H1 (cell line): ENCODE measurements around the gene RAB1B. TPM values are rescaled to one million over a fixed set of nuclear protein-coding genes. Genes with fewer than 3 reads are reported as not detected.
A peak's percentile ranks its signal among the peaks of the same experiment; 100 is the strongest.

Source experiments
- CTCF ChIA-PET: fragments of 300-600 bp; sonication (Branson Sonifier 250); formaldehyde crosslinking; loops from one replicate; lab custom pipeline; 2021; ENCODE audit not compliant: partially characterized antibody; lab: Charles Lee
- POLR2A ChIA-PET: fragments of 300-600 bp; sonication (Branson Sonifier 250); formaldehyde crosslinking; loops from one replicate; lab custom pipeline; 2021; ENCODE audit warnings: inconsistent platforms; ENCODE audit not compliant: partially characterized antibody; lab: Charles Lee
- DNase-seq, 2 experiments: peaks; one replicate each; pipeline versions ENCODE4 v3.0.0 to v3.0.0-alpha.2; 2010 to 2022; ENCODE audit warnings: low spot score in 2 of 2, low read depth in 1 of 2, mixed read lengths in 1 of 2
- FAIRE-seq: peaks from 2 replicates; lab custom pipeline; 2011; peaks lifted over from hg19 to GRCh38; lab: Jason Lieb, UNC
- H2AFZ ChIP-seq: 2 replicates; pipeline ENCODE4 v1.8.1; 2012; ENCODE audit warnings: low read length, inconsistent platforms
- H2AK5ac ChIP-seq: 2 replicates; pipeline ENCODE4 v1.6.1; 2013; ENCODE audit warnings: low read depth, low read length
- H2BK120ac ChIP-seq: replicated peaks from 2 replicates; pipeline ENCODE3; 2013; ENCODE audit warnings: low read depth, low read length, inconsistent platforms
- H2BK12ac ChIP-seq: 2 replicates; pipeline ENCODE4 v1.6.1; 2013; ENCODE audit warnings: low read depth, low read length
- H2BK15ac ChIP-seq: 2 replicates; pipeline ENCODE4 v1.6.1; 2013; ENCODE audit warnings: low read length
- H2BK20ac ChIP-seq: 2 replicates; pipeline ENCODE4 v1.6.1; 2013; ENCODE audit warnings: low read length
- H2BK5ac ChIP-seq: 2 replicates; pipeline ENCODE4 v1.6.1; 2013; ENCODE audit warnings: low read depth, low read length
- H3K14ac ChIP-seq: 2 replicates; pipeline ENCODE4 v1.6.1; 2013; ENCODE audit warnings: inconsistent platforms; ENCODE audit not compliant: insufficient read length
- H3K18ac ChIP-seq: 2 replicates; pipeline ENCODE4 v1.6.1; 2013; ENCODE audit warnings: low read length; ENCODE audit errors: extremely low read depth
- H3K23ac ChIP-seq: 2 replicates; pipeline ENCODE4 v1.6.1; 2013; ENCODE audit warnings: inconsistent platforms; ENCODE audit not compliant: insufficient read length
- H3K23me2 ChIP-seq: 2 replicates; pipeline ENCODE4 v1.6.1; 2013; ENCODE audit warnings: low read depth, low read length
- H3K27ac ChIP-seq: 2 replicates; pipeline ENCODE4 v1.6.1; 2011; ENCODE audit warnings: low read depth, low read length, inconsistent platforms
- H3K27me3 ChIP-seq, 4 experiments: replicated peaks in 1 of 4; 1 replicate in 1 of 4; 2 replicates in 3 of 4; pipeline versions ENCODE4 v1.6.1 to v1.8.1; 2011 to 2013; ENCODE audit warnings: low read length in 3 of 4, mild to moderate bottlenecking in 3 of 4, inconsistent platforms in 2 of 4, mixed read lengths in 2 of 4, moderate library complexity in 1 of 4; ENCODE audit not compliant: control insufficient read depth in 3 of 4, insufficient read depth in 3 of 4; ENCODE audit errors: extremely low read depth in 1 of 4
- H3K36me3 ChIP-seq, 4 experiments: 2 replicates each; pipeline versions ENCODE4 v1.6.1 to v1.8.1; 2011 to 2013; ENCODE audit warnings: mild to moderate bottlenecking in 4 of 4, low read length in 3 of 4, moderate library complexity in 2 of 4, control low read depth in 1 of 4, inconsistent platforms in 1 of 4; ENCODE audit not compliant: insufficient read depth in 4 of 4, control insufficient read depth in 2 of 4
- H3K4ac ChIP-seq: replicated peaks from 2 replicates; pipeline ENCODE3; 2013; ENCODE audit warnings: low read length, low read depth, mixed read lengths, inconsistent platforms; ENCODE audit not compliant: insufficient read length
- H3K4me1 ChIP-seq, 4 experiments: replicated peaks in 1 of 4; 1 replicate in 1 of 4; 2 replicates in 3 of 4; pipeline versions ENCODE4 v1.6.1 to v1.8.1; 2011 to 2013; ENCODE audit warnings: low read length in 3 of 4, inconsistent platforms in 2 of 4, mixed read lengths in 1 of 4; ENCODE audit not compliant: insufficient read depth in 4 of 4, control insufficient read depth in 3 of 4
- H3K4me2 ChIP-seq, 2 experiments: 2 replicates each; pipeline versions ENCODE4 v1.6.1 to v1.8.1; 2011 to 2013; ENCODE audit warnings: low read depth in 2 of 2, low read length in 2 of 2, control low read depth in 1 of 2, inconsistent platforms in 1 of 2, mild to moderate bottlenecking in 1 of 2; ENCODE audit not compliant: insufficient read depth in 1 of 2
- H3K4me3 ChIP-seq, 4 experiments: fragments of 200-600, 300-600 bp in 1 of 4; sonication (generic), shearing (Covaris generic), sonication (Bioruptor Twin) in 1 of 4; 2 replicates each; pipeline versions ENCODE4 v1.5.1 to v1.8.1; 2011 to 2016; ENCODE audit warnings: low read length in 4 of 4, low read depth in 3 of 4, control low read depth in 2 of 4, inconsistent platforms in 2 of 4, mild to moderate bottlenecking in 2 of 4, mixed read lengths in 1 of 4, moderate library complexity in 1 of 4; ENCODE audit not compliant: insufficient read depth in 2 of 4; ENCODE audit errors: extremely low read depth in 1 of 4
- H3K56ac ChIP-seq: replicated peaks from 2 replicates; pipeline ENCODE3; 2013; ENCODE audit warnings: low read depth, mild to moderate bottlenecking, mixed read lengths, low read length, inconsistent platforms; ENCODE audit not compliant: insufficient read length
- H3K79me1 ChIP-seq: 2 replicates; pipeline ENCODE4 v1.6.1; 2013; ENCODE audit warnings: low read depth, low read length, control low read depth
- H3K79me2 ChIP-seq, 2 experiments: 2 replicates each; pipeline versions ENCODE4 v1.6.1 to v1.8.1; 2012 to 2013; ENCODE audit warnings: low read length in 2 of 2, mild to moderate bottlenecking in 2 of 2, inconsistent platforms in 1 of 2; ENCODE audit not compliant: insufficient read depth in 2 of 2, control insufficient read depth in 1 of 2
- H3K9ac ChIP-seq, 4 experiments: replicated peaks in 1 of 4; 1 replicate in 1 of 4; 2 replicates in 3 of 4; pipeline versions ENCODE4 v1.6.1 to v1.8.1; 2011 to 2013; ENCODE audit warnings: low read depth in 3 of 4, low read length in 3 of 4, control low read depth in 2 of 4, mild to moderate bottlenecking in 2 of 4, moderate library complexity in 2 of 4, inconsistent platforms in 1 of 4; ENCODE audit errors: extremely low read depth in 1 of 4
- H3K9me3 ChIP-seq, 2 experiments: 2 replicates each; pipeline versions ENCODE4 v1.6.1 to v1.8.1; 2012 to 2013; ENCODE audit warnings: mild to moderate bottlenecking in 2 of 2, moderate library complexity in 2 of 2, control low read depth in 1 of 2, inconsistent platforms in 1 of 2, low read depth in 1 of 2, low read length in 1 of 2, mixed read lengths in 1 of 2; ENCODE audit not compliant: insufficient read depth in 2 of 2
- H4K20me1 ChIP-seq, 2 experiments: replicated peaks in 1 of 2; 2 replicates each; pipeline versions ENCODE3 to v1.8.1; 2011 to 2013; ENCODE audit warnings: inconsistent platforms in 2 of 2, low read length in 2 of 2, mild to moderate bottlenecking in 1 of 2; ENCODE audit not compliant: insufficient read depth in 2 of 2, control insufficient read depth in 1 of 2
- H4K5ac ChIP-seq: 2 replicates; pipeline ENCODE4 v1.6.1; 2013; ENCODE audit warnings: low read length, low read depth, mixed read lengths, inconsistent platforms; ENCODE audit not compliant: insufficient read length
- H4K8ac ChIP-seq: 2 replicates; pipeline ENCODE4 v1.8.0; 2013; ENCODE audit warnings: mild to moderate bottlenecking, moderate library complexity, low read length, inconsistent platforms; ENCODE audit not compliant: insufficient read depth; ENCODE audit errors: extremely low read depth
- H4K91ac ChIP-seq: replicated peaks from 2 replicates; pipeline ENCODE3; 2013; ENCODE audit warnings: low read length, mixed read lengths, inconsistent platforms; ENCODE audit not compliant: insufficient read length
- ASH2L ChIP-seq: fragments of 200-600, 300-600 bp; sonication (generic); IDR thresholded peaks from one replicate; pipeline ENCODE4 v1.7.1; 2017; ENCODE audit warnings: low read length
- BACH1 ChIP-seq: IDR thresholded peaks from 2 replicates; pipeline ENCODE4 v1.6.1; 2012; ENCODE audit warnings: low read length, improper control_type of control experiment
- BRCA1 ChIP-seq: IDR thresholded peaks from 2 replicates; pipeline ENCODE4 v1.6.1; 2012; ENCODE audit warnings: low read depth, low read length, improper control_type of control experiment
- CHD1 ChIP-seq: IDR thresholded peaks from 2 replicates; pipeline ENCODE4 v1.6.1; 2012; ENCODE audit warnings: low read depth, low read length, improper control_type of control experiment
- EZH2 ChIP-seq: fragments of 200-600 bp; sonication (generic); IDR thresholded peaks from 2 replicates; pipeline ENCODE4 v1.7.1; 2012; ENCODE audit warnings: low read depth, mild to moderate bottlenecking, moderate library complexity, low read length, inconsistent platforms; ENCODE audit not compliant: severe bottlenecking
- FOSL1 ChIP-seq: IDR thresholded peaks from 2 replicates; pipeline ENCODE4 v1.6.1; 2011; ENCODE audit warnings: mild to moderate bottlenecking, low read depth, low read length, moderate library complexity; ENCODE audit not compliant: insufficient read depth
- JUN ChIP-seq: IDR thresholded peaks from 2 replicates; pipeline ENCODE4 v1.6.1; 2011; ENCODE audit warnings: low read depth, mild to moderate bottlenecking, improper control_type of control experiment, low read length
- NRF1 ChIP-seq: IDR thresholded peaks from 2 replicates; pipeline ENCODE4 v1.6.1; 2011; ENCODE audit warnings: mild to moderate bottlenecking, low read depth, low read length, improper control_type of control experiment
- SRF ChIP-seq: IDR thresholded peaks from 2 replicates; pipeline ENCODE4 v1.6.1; 2011; ENCODE audit warnings: mild to moderate bottlenecking, low read depth, low read length, moderate library complexity
- TAF1 ChIP-seq: IDR thresholded peaks from 2 replicates; pipeline ENCODE4 v1.6.1; 2011; ENCODE audit warnings: mild to moderate bottlenecking, low read depth, low read length
- TAF7 ChIP-seq: optimal IDR thresholded peaks from 2 replicates; pipeline ENCODE3; 2011; ENCODE audit warnings: low read depth, mild to moderate bottlenecking, inconsistent platforms, low read length, moderate library complexity, borderline replicate concordance
- TCF12 ChIP-seq: IDR thresholded peaks from 2 replicates; pipeline ENCODE4 v1.6.1; 2011; ENCODE audit warnings: low read depth, mild to moderate bottlenecking, low read length
- YY1 ChIP-seq: IDR thresholded peaks from 2 replicates; pipeline ENCODE4 v1.6.1; 2011; ENCODE audit warnings: low read depth, mild to moderate bottlenecking, low read length
- WGBS, 2 experiments: shearing (Covaris generic) in 1 of 2; methylation state at CpG; one replicate each; pipeline versions ENCODE4 v1.1.6 to v1.1.7; 2013 to 2015; ENCODE audit warnings: low lambda C conversion rate in 2 of 2, mixed read lengths in 2 of 2, inconsistent platforms in 1 of 2, low coverage in 1 of 2, missing lambda C conversion rate in 1 of 2; ENCODE audit not compliant: insufficient replicate concordance in 2 of 2, insufficient coverage in 1 of 2, insufficient read length in 1 of 2; ENCODE audit errors: extremely low coverage in 1 of 2, missing lambda C conversion rate in 1 of 2; 5-methylcytosine and 5-hydroxymethylcytosine counted together
- polyA plus RNA-seq, 7 experiments: library from polyadenylated mRNA; depleted of rRNA in 3 of 7; stranded (reverse) in 5 of 7; unstranded in 2 of 7; fragments of >200 nt in 5 of 7; fragments of 200-250 nt in 2 of 7; gene quantifications; 1 replicate in 5 of 7; 2 replicates in 1 of 7; 4 replicates in 1 of 7; pipeline versions ENCODE4 v1.2.1 to v1.2.3, GENCODE V29; 2011 to 2013; ENCODE audit warnings: missing spikeins in 2 of 7, mixed read lengths in 2 of 7
- total RNA-seq: library from RNA; stranded (reverse); fragmentation: NEBNext Ultra II Directional; extraction: Animal tissue kit (Norgen Biotek cat#: 25700); gene quantifications from 2 replicates; pipeline ENCODE4 v1.2.1, GENCODE V29; 2021
- TF ChIP-seq, protein P1 (sequence below): IDR thresholded peaks from 2 replicates; pipeline ENCODE4 v1.6.1; 2012; ENCODE audit warnings: inconsistent platforms

The RAB1B gene
- total and polyA plus RNA-seq, 2 of the 8 experiments (the other 6 are each of a cell fraction or from before 2014, with no cell fraction given): 100 to 217 TPM

DNA sequence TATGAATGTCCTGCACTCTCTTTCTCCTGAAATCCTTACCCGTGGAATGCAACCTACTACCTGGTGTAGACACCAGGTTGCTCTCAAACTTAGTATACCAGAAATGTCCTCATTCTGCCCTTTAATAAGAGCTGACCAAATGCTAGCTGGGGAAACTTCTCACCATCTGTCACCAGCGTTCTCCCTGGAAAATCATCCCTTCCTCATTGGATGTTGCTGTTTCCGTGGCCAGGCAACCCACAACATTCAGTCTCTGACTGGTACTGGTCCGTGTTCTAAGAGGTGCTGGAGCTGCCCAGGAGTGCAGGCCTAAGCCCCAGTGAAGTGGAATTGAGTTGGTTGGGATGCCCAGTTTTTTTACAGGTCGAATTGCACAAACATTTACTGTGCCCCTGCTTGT is 40.7 kb upstream of the RAB1B start:
- no peak overlapping the region for H3K4me2 ChIP-seq
- DNase-seq (no peak), FAIRE-seq (no peak)
- H3K23ac ChIP-seq: no peak overlapping the region
- POLR2A ChIA-PET: interaction anchor here (0.9 to 1.0 kb wide), 2 partner anchors 9 to 45 kb away, joined by 3 to 5 read pairs; no protein-coding TSS in a partner anchor
- H2BK20ac ChIP-seq: peak overlapping the region; percentile 80; the same call in 1 of the 2 replicates
- no peak overlapping the region for H2BK15ac ChIP-seq
- peak overlapping the region; percentile 53; the same call in 1 of the 2 replicates for H2AK5ac ChIP-seq
- no peak overlapping the region for H3K4me3 ChIP-seq
- H2AFZ ChIP-seq: no peak overlapping the region
- no peak overlapping the region; the same call in 1 of the 2 replicates for H3K18ac ChIP-seq
- no peak overlapping the region for H2BK5ac ChIP-seq
- no peak overlapping the region for H3K9ac ChIP-seq
- no peak overlapping the region for H2BK120ac ChIP-seq
- H3K56ac ChIP-seq: no peak overlapping the region
- H2BK12ac ChIP-seq: 0 out of 2 replicates have a peak overlapping the region, but pooled peaks have one; percentile 75
- no peak overlapping the region for H4K8ac ChIP-seq
- no peak overlapping the region for H4K5ac ChIP-seq
- H4K91ac ChIP-seq: no peak overlapping the region
- H3K27me3 ChIP-seq: no peaks in the 10 kb centered on the region
- CTCF ChIA-PET: interaction anchor here (1.4 to 1.5 kb wide), 3 partner anchors 8 to 34 kb away, joined by 3 to 4 read pairs (median 4); no protein-coding TSS in a partner anchor
- no peaks in the 10 kb centered on the region for H3K9me3 ChIP-seq
- no peak overlapping the region for H3K4ac ChIP-seq
- H3K4me1 ChIP-seq: peaks cover 0 to 2% (median 0%) of the 10 kb centered on the region in 4 experiments; a peak in 5 of 7 replicates
- H3K14ac ChIP-seq: no peak overlapping the region
- 0 out of 2 replicates have a peak overlapping the region, but pooled peaks have one; percentile 24 for H3K27ac ChIP-seq
- WGBS, 2 experiments: 88% methylated on average over 5 of the region's 5 CpGs; no CpG with 5 or more reads in 1 of the 2 experiments
- peaks cover 0 to 1% of the 10 kb centered on the region in 2 experiments for H4K20me1 ChIP-seq
- no peaks in the 10 kb centered on the region for H3K79me1 ChIP-seq
- H3K79me2 ChIP-seq: no peaks in the 10 kb centered on the region
- no peaks in the 10 kb centered on the region for H3K23me2 ChIP-seq
- 0 out of 8 replicates have a peak, but pooled peaks cover 0 to 2% (median 0%) of the 10 kb centered on the region in 4 experiments for H3K36me3 ChIP-seq
- TF ChIP-seq BRCA1: no peak
- no peak for TF ChIP-seq SRF
- no peak for TF ChIP-seq NRF1
- no peak for TF ChIP-seq ASH2L
- no peak for TF ChIP-seq JUN
- no peak for TF ChIP-seq EZH2
- TF ChIP-seq TAF7: no peak
- TF ChIP-seq BACH1: no peak
- no peak for TF ChIP-seq CHD1
- no peak for TF ChIP-seq TAF1
- TF ChIP-seq, protein P1, sequence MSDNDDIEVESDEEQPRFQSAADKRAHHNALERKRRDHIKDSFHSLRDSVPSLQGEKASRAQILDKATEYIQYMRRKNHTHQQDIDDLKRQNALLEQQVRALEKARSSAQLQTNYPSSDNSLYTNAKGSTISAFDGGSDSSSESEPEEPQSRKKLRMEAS: no peak
- TF ChIP-seq YY1: no peak
- no peak for TF ChIP-seq TCF12
- TF ChIP-seq FOSL1: no peak
